Measurements from ENCODE around the gene NUAK2. TPM values are rescaled to one million over a fixed set of nuclear protein-coding genes. Genes with fewer than 3 reads are reported as not detected.
A peak's percentile ranks its signal among the peaks of the same experiment; 100 is the strongest.

NUAK2 gene
- total and polyA plus RNA-seq, 2 experiments from 2014 or later = 3.0 to 3.8 TPM

- Histone ChIP-seq H3K27ac (no peak overlapping the region), H3K4me2 (ENCODE audit: unreplicated experiment) (no peak overlapping the region), H3K4me3 (no peak overlapping the region), H3K9me2 (ENCODE audit: insufficient read depth) (no peaks in the 10 kb centered on the region), H3K79me2 (ENCODE audit: insufficient read depth) (no peaks in the 10 kb centered on the region), H3F3A (ENCODE audit: insufficient read depth) (no peaks in the 10 kb centered on the region), H2AFZ (no peak overlapping the region), H3K9ac (no peak overlapping the region), H3K4me1 (ENCODE audit: insufficient read depth) (peaks cover 9% of the 10 kb centered on the region), H3K27me3 (replicated peaks; ENCODE audit: insufficient read depth) (no peaks in the 10 kb centered on the region), H4K20me1 (ENCODE audit: insufficient read depth) (no peaks in the 10 kb centered on the region), H3K9me3 (ENCODE audit: low read depth) (no peaks in the 10 kb centered on the region), H3K36me3 (ENCODE audit: low read depth) (no peaks in the 10 kb centered on the region)
- TF ChIP-seq EZH2 (IDR thresholded peaks at IDR 0.05; ENCODE audit: insufficient read depth, poor library complexity, severe bottlenecking) (no peak), EZH2phosphoT487 (IDR thresholded peaks at IDR 0.05; ENCODE audit: insufficient read depth, low read depth) (no peak)
- DNase-seq = no peak
- WGBS, 2 experiments (ENCODE audit: low coverage in 1 of 2, low lambda C conversion rate in 2 of 2, missing lambda C conversion rate in 2 of 2) = 70 to 72% methylated on average over 8 of the region's 8 CpGs
- in situ Hi-C loops (cut with MboI) = no loop called here
Measured at GRCh38 chr1:205274041-205274691, 47.4 kb downstream of the NUAK2 start.

GRCh38 chr1:205273551-205273982 lies 48.0 kb downstream of the NUAK2 start:
- 6 to 9% methylated on average over 7 of the region's 7 CpGs for WGBS, 2 experiments (ENCODE audit: low coverage in 1 of 2, low lambda C conversion rate in 2 of 2, missing lambda C conversion rate in 2 of 2)
- H3K36me3 ChIP-seq (ENCODE audit: low read depth) = no peaks in the 10 kb centered on the region
- H3K27ac ChIP-seq = no peak overlapping the region
- DNase-seq = peak; percentile 83
- no peak overlapping the region for H3K4me3 ChIP-seq
- no peak overlapping the region for H3K9ac ChIP-seq
- no peaks in the 10 kb centered on the region for H3K9me2 ChIP-seq (ENCODE audit: insufficient read depth)
- H3K79me2 ChIP-seq (ENCODE audit: insufficient read depth) = no peaks in the 10 kb centered on the region
- no peak overlapping the region for H2AFZ ChIP-seq
- no peaks in the 10 kb centered on the region for H3K9me3 ChIP-seq (ENCODE audit: low read depth)
- H3K27me3 ChIP-seq (replicated peaks; ENCODE audit: insufficient read depth) = no peaks in the 10 kb centered on the region
- H4K20me1 ChIP-seq (ENCODE audit: insufficient read depth) = no peaks in the 10 kb centered on the region
- no peaks in the 10 kb centered on the region for H3F3A ChIP-seq (ENCODE audit: insufficient read depth)
- no peak for TF ChIP-seq EZH2phosphoT487 (IDR thresholded peaks at IDR 0.05; ENCODE audit: insufficient read depth, low read depth)
- H3K4me1 ChIP-seq (ENCODE audit: insufficient read depth) = peaks cover 9% of the 10 kb centered on the region
- in situ Hi-C loops (cut with MboI) = no loop called here
- H3K4me2 ChIP-seq (ENCODE audit: unreplicated experiment) = no peak overlapping the region

GRCh38 chr1:205272536-205272935 lies 49.0 kb downstream of the NUAK2 start:
- Histone ChIP-seq H2AFZ (no peak overlapping the region), H3K9me2 (ENCODE audit: insufficient read depth) (no peaks in the 10 kb centered on the region), H3K36me3 (ENCODE audit: low read depth) (no peaks in the 10 kb centered on the region), H3K4me2 (ENCODE audit: unreplicated experiment) (no peak overlapping the region), H3F3A (ENCODE audit: insufficient read depth) (no peaks in the 10 kb centered on the region), H3K79me2 (ENCODE audit: insufficient read depth) (no peaks in the 10 kb centered on the region), H3K9me3 (ENCODE audit: low read depth) (no peaks in the 10 kb centered on the region), H3K4me3 (no peak overlapping the region), H4K20me1 (ENCODE audit: insufficient read depth) (no peaks in the 10 kb centered on the region), H3K9ac (no peak overlapping the region), H3K27ac (no peak overlapping the region), H3K4me1 (ENCODE audit: insufficient read depth) (peaks cover 9% of the 10 kb centered on the region), H3K27me3 (replicated peaks; ENCODE audit: insufficient read depth) (no peaks in the 10 kb centered on the region)
- TF ChIP-seq EZH2 (IDR thresholded peaks at IDR 0.05; ENCODE audit: insufficient read depth, poor library complexity, severe bottlenecking) (no peak), EZH2phosphoT487 (IDR thresholded peaks at IDR 0.05; ENCODE audit: insufficient read depth, low read depth) (no peak)
- WGBS, 2 experiments (ENCODE audit: low coverage in 1 of 2, low lambda C conversion rate in 2 of 2, missing lambda C conversion rate in 2 of 2) = 71 to 86% methylated on average over 3 of the region's 3 CpGs
- in situ Hi-C loops (cut with MboI) = no loop called here
- DNase-seq = no peak

GRCh38 chr1:205271745-205272144 lies 49.8 kb downstream of the NUAK2 start:
- H3K9ac ChIP-seq = no peak overlapping the region
- H3K36me3 ChIP-seq (ENCODE audit: low read depth) = no peaks in the 10 kb centered on the region
- TF ChIP-seq EZH2phosphoT487 (IDR thresholded peaks at IDR 0.05; ENCODE audit: insufficient read depth, low read depth) (no peak), EZH2 (IDR thresholded peaks at IDR 0.05; ENCODE audit: insufficient read depth, poor library complexity, severe bottlenecking) (no peak)
- no peaks in the 10 kb centered on the region for H3K27me3 ChIP-seq (replicated peaks; ENCODE audit: insufficient read depth)
- WGBS, 2 experiments (ENCODE audit: low coverage in 1 of 2, low lambda C conversion rate in 2 of 2, missing lambda C conversion rate in 2 of 2) = 92 to 96% methylated on average over 13 to 18 of the region's 18 CpGs
- no peak for DNase-seq
- H3F3A ChIP-seq (ENCODE audit: insufficient read depth) = 0 out of 2 replicates have a peak, but pooled peaks cover under 1% of the 10 kb centered on the region
- peaks cover 9% of the 10 kb centered on the region for H3K4me1 ChIP-seq (ENCODE audit: insufficient read depth)
- H3K4me2 ChIP-seq (ENCODE audit: unreplicated experiment) = no peak overlapping the region
- H4K20me1 ChIP-seq (ENCODE audit: insufficient read depth) = no peaks in the 10 kb centered on the region
- in situ Hi-C loops (cut with MboI) = no loop called here
- no peaks in the 10 kb centered on the region for H3K79me2 ChIP-seq (ENCODE audit: insufficient read depth)
- no peaks in the 10 kb centered on the region for H3K9me3 ChIP-seq (ENCODE audit: low read depth)
- H3K9me2 ChIP-seq (ENCODE audit: insufficient read depth) = no peaks in the 10 kb centered on the region
- no peak overlapping the region for H3K27ac ChIP-seq
- H3K4me3 ChIP-seq = no peak overlapping the region
- H2AFZ ChIP-seq = no peak overlapping the region

Measured in GM23248 (cell line).